HEK293 (cell line): ENCODE results near the gene ANOS1.

ENCODE experiments used
- FEZF1 ChIP-seq: fragments of 450-650 bp; formaldehyde crosslinking; IDR thresholded peaks from 2 replicates; pipeline ENCODE4 v1.5.1; 2016; ENCODE audit warnings: missing biosample characterization, missing genetic modification characterization
- GLIS1 ChIP-seq: fragments of 450-650 bp; formaldehyde crosslinking; IDR thresholded peaks from 2 replicates; pipeline ENCODE4 v1.5.1; 2016; ENCODE audit warnings: missing biosample characterization, missing genetic modification characterization
- IKZF3 ChIP-seq: fragments of 450-650 bp; IDR thresholded peaks from 2 replicates; pipeline ENCODE4 v1.5.0; 2018; ENCODE audit warnings: missing biosample characterization, mild to moderate bottlenecking, missing genetic modification characterization, moderate library complexity
- KLF10 ChIP-seq: fragments of 450-650 bp; IDR thresholded peaks from 2 replicates; pipeline ENCODE4 v1.5.1; 2018; ENCODE audit warnings: missing biosample characterization, mild to moderate bottlenecking, missing genetic modification characterization
- OSR2 ChIP-seq: fragments of 450-650 bp; formaldehyde crosslinking; IDR thresholded peaks from 2 replicates; pipeline ENCODE4 v1.5.1; 2016; ENCODE audit warnings: missing biosample characterization, missing genetic modification characterization
- TCF7L2 ChIP-seq: IDR thresholded peaks from 2 replicates; pipeline ENCODE4 v1.6.1; 2011; ENCODE audit warnings: low read depth, mild to moderate bottlenecking, inconsistent platforms, low read length, moderate library complexity, borderline replicate concordance
- ZEB2 ChIP-seq: fragments of 450-650 bp; formaldehyde crosslinking; IDR thresholded peaks from 2 replicates; pipeline ENCODE4 v1.5.1; 2016; ENCODE audit warnings: missing biosample characterization, missing genetic modification characterization
- ZNF202 ChIP-seq: fragments of 450-650 bp; formaldehyde crosslinking; IDR thresholded peaks from 2 replicates; pipeline ENCODE4 v1.5.1; 2016; ENCODE audit warnings: missing biosample characterization, missing genetic modification characterization, borderline replicate concordance
- ZNF324 ChIP-seq: fragments of 450-650 bp; formaldehyde crosslinking; IDR thresholded peaks from 2 replicates; pipeline ENCODE4 v1.5.1; 2016; ENCODE audit warnings: missing biosample characterization, missing genetic modification characterization
- ZNF354C ChIP-seq: fragments of 450-650 bp; formaldehyde crosslinking; IDR thresholded peaks from 2 replicates; pipeline ENCODE4 v1.5.1; 2016; ENCODE audit warnings: missing biosample characterization, missing genetic modification characterization, low read depth, borderline replicate concordance
- ZNF510 ChIP-seq: fragments of 450-650 bp; formaldehyde crosslinking; IDR thresholded peaks from 2 replicates; pipeline ENCODE4 v1.5.1; 2018; ENCODE audit warnings: mild to moderate bottlenecking, missing genetic modification characterization, missing biosample characterization; ENCODE audit not compliant: insufficient replicate concordance
- ZNF514 ChIP-seq: fragments of 450-650 bp; formaldehyde crosslinking; IDR thresholded peaks from 2 replicates; pipeline ENCODE4 v1.5.1; 2016; ENCODE audit warnings: missing biosample characterization, missing genetic modification characterization
- ZNF585B ChIP-seq: fragments of 450-650 bp; formaldehyde crosslinking; IDR thresholded peaks from 2 replicates; pipeline ENCODE4 v1.5.1; 2016; ENCODE audit warnings: missing biosample characterization, missing genetic modification characterization
- ZNF621 ChIP-seq: fragments of 450-650 bp; formaldehyde crosslinking; IDR thresholded peaks from 2 replicates; pipeline ENCODE4 v1.5.1; 2017; ENCODE audit warnings: missing biosample characterization, missing genetic modification characterization
- ZNF629 ChIP-seq: fragments of 450-650 bp; formaldehyde crosslinking; IDR thresholded peaks from 2 replicates; pipeline ENCODE4 v1.5.1; 2017; ENCODE audit warnings: missing biosample characterization, missing genetic modification characterization
- ZNF658 ChIP-seq: fragments of 450-650 bp; formaldehyde crosslinking; IDR thresholded peaks from 2 replicates; pipeline ENCODE4; 2016; ENCODE audit warnings: missing biosample characterization, missing genetic modification characterization
- ZNF830 ChIP-seq: fragments of 450-650 bp; IDR thresholded peaks from 2 replicates; pipeline ENCODE4 v1.5.0; 2018; ENCODE audit warnings: missing biosample characterization, missing genetic modification characterization, low read depth, mild to moderate bottlenecking, moderate library complexity
- ZXDB ChIP-seq: fragments of 450-650 bp; formaldehyde crosslinking; IDR thresholded peaks from 2 replicates; pipeline ENCODE4 v1.5.1; 2016; ENCODE audit warnings: missing biosample characterization, missing genetic modification characterization
- TF ChIP-seq, protein P1 (sequence below): fragments of 450-650 bp; formaldehyde crosslinking; conservative IDR thresholded peaks from 2 replicates; pipeline ENCODE4 v1.5.1; 2016; ENCODE audit warnings: low read depth, missing biosample characterization, missing genetic modification characterization
- TF ChIP-seq, protein P2 (sequence below): fragments of 450-650 bp; formaldehyde crosslinking; IDR thresholded peaks from 2 replicates; pipeline ENCODE4 v1.5.1; 2017; ENCODE audit warnings: missing biosample characterization, missing genetic modification characterization
- TF ChIP-seq, protein P3 (sequence below): fragments of 450-650 bp; formaldehyde crosslinking; IDR thresholded peaks from 2 replicates; pipeline ENCODE4 v1.5.1; 2016; ENCODE audit warnings: missing biosample characterization, missing genetic modification characterization
- TF ChIP-seq, protein P4 (sequence below): fragments of 450-650 bp; formaldehyde crosslinking; IDR thresholded peaks from 2 replicates; pipeline ENCODE4 v1.5.1; 2016; ENCODE audit warnings: missing biosample characterization, missing genetic modification characterization
- TF ChIP-seq, protein P5 (sequence below): fragments of 450-650 bp; formaldehyde crosslinking; IDR thresholded peaks from 2 replicates; pipeline ENCODE4 v1.5.1; 2016; ENCODE audit warnings: missing biosample characterization, missing genetic modification characterization
- TF ChIP-seq, protein P6 (sequence below): fragments of 450-650 bp; formaldehyde crosslinking; IDR thresholded peaks from 2 replicates; pipeline ENCODE4 v1.5.1; 2016; ENCODE audit warnings: missing biosample characterization, missing genetic modification characterization

The ANOS1 gene

DNA sequence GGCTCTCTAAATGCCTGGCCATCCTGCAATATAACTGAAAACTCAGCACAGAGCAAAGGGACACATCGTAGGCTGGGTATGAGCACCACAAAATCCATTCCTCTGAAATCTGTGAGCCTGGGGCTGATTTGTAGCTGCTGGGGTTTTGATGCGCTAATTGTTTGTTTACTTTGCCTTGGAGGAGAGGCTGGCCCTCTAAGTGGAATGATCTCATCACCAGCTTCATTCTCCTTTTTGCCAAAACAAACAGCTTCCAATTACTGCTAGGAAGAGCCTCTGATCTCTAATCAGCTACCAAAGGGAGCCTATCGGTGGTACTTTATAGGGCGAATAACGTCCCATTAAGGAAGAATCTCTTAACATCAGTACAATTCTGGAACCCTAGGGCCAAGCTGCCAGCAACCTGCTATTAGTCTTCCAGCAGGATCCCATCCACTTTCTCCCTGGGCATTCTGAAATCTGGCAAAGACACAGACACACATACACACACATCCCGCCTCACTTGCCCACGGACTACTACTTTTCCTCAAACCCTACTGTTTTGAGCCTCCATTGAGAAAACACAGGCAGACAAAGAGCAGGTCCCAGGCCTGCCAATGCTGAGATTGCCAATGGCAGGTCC lies 5.8 kb downstream of the ANOS1 start (continued):
- TF ChIP-seq, protein P1, sequence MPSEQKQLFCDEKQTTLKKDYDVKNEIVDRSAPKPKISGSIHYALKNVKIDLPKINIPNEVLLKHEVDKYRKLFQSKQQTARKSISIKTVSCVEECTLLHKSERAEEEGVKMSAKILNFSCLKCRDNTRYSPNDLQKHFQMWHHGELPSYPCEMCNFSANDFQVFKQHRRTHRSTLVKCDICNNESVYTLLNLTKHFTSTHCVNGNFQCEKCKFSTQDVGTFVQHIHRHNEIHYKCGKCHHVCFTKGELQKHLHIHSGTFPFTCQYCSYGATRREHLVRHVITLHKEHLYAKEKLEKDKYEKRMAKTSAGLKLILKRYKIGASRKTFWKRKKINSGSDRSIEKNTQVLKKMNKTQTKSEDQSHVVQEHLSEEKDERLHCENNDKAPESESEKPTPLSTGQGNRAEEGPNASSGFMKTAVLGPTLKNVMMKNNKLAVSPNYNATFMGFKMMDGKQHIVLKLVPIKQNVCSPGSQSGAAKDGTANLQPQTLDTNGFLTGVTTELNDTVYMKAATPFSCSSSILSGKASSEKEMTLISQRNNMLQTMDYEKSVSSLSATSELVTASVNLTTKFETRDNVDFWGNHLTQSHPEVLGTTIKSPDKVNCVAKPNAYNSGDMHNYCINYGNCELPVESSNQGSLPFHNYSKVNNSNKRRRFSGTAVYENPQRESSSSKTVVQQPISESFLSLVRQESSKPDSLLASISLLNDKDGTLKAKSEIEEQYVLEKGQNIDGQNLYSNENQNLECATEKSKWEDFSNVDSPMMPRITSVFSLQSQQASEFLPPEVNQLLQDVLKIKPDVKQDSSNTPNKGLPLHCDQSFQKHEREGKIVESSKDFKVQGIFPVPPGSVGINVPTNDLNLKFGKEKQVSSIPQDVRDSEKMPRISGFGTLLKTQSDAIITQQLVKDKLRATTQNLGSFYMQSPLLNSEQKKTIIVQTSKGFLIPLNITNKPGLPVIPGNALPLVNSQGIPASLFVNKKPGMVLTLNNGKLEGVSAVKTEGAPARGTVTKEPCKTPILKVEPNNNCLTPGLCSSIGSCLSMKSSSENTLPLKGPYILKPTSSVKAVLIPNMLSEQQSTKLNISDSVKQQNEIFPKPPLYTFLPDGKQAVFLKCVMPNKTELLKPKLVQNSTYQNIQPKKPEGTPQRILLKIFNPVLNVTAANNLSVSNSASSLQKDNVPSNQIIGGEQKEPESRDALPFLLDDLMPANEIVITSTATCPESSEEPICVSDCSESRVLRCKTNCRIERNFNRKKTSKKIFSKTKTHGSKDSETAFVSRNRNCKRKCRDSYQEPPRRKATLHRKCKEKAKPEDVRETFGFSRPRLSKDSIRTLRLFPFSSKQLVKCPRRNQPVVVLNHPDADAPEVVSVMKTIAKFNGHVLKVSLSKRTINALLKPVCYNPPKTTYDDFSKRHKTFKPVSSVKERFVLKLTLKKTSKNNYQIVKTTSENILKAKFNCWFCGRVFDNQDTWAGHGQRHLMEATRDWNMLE (tag by site-specific recombination) = no peak
- TF ChIP-seq ZNF621 (tag by site-specific recombination) = no peak
- TF ChIP-seq, protein P2, sequence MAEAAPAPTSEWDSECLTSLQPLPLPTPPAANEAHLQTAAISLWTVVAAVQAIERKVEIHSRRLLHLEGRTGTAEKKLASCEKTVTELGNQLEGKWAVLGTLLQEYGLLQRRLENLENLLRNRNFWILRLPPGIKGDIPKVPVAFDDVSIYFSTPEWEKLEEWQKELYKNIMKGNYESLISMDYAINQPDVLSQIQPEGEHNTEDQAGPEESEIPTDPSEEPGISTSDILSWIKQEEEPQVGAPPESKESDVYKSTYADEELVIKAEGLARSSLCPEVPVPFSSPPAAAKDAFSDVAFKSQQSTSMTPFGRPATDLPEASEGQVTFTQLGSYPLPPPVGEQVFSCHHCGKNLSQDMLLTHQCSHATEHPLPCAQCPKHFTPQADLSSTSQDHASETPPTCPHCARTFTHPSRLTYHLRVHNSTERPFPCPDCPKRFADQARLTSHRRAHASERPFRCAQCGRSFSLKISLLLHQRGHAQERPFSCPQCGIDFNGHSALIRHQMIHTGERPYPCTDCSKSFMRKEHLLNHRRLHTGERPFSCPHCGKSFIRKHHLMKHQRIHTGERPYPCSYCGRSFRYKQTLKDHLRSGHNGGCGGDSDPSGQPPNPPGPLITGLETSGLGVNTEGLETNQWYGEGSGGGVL = peak; percentile 32; the same call in 1 of the 2 replicates
- TF ChIP-seq, protein P3, sequence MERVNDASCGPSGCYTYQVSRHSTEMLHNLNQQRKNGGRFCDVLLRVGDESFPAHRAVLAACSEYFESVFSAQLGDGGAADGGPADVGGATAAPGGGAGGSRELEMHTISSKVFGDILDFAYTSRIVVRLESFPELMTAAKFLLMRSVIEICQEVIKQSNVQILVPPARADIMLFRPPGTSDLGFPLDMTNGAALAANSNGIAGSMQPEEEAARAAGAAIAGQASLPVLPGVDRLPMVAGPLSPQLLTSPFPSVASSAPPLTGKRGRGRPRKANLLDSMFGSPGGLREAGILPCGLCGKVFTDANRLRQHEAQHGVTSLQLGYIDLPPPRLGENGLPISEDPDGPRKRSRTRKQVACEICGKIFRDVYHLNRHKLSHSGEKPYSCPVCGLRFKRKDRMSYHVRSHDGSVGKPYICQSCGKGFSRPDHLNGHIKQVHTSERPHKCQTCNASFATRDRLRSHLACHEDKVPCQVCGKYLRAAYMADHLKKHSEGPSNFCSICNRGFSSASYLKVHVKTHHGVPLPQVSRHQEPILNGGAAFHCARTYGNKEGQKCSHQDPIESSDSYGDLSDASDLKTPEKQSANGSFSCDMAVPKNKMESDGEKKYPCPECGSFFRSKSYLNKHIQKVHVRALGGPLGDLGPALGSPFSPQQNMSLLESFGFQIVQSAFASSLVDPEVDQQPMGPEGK = 0 out of 2 replicates have a peak, but pooled peaks have one; percentile 45
- TF ChIP-seq, protein P4, sequence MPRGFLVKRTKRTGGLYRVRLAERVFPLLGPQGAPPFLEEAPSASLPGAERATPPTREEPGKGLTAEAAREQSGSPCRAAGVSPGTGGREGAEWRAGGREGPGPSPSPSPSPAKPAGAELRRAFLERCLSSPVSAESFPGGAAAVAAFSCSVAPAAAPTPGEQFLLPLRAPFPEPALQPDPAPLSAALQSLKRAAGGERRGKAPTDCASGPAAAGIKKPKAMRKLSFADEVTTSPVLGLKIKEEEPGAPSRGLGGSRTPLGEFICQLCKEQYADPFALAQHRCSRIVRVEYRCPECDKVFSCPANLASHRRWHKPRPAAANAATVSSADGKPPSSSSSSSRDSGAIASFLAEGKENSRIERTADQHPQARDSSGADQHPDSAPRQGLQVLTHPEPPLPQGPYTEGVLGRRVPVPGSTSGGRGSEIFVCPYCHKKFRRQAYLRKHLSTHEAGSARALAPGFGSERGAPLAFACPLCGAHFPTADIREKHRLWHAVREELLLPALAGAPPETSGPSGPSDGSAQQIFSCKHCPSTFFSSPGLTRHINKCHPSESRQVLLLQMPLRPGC (tag by site-specific recombination) = peak; percentile 75
- TF ChIP-seq FEZF1 = peak; percentile 94
- no peak for TF ChIP-seq ZNF202 (tag by site-specific recombination)
- TF ChIP-seq, protein P5, sequence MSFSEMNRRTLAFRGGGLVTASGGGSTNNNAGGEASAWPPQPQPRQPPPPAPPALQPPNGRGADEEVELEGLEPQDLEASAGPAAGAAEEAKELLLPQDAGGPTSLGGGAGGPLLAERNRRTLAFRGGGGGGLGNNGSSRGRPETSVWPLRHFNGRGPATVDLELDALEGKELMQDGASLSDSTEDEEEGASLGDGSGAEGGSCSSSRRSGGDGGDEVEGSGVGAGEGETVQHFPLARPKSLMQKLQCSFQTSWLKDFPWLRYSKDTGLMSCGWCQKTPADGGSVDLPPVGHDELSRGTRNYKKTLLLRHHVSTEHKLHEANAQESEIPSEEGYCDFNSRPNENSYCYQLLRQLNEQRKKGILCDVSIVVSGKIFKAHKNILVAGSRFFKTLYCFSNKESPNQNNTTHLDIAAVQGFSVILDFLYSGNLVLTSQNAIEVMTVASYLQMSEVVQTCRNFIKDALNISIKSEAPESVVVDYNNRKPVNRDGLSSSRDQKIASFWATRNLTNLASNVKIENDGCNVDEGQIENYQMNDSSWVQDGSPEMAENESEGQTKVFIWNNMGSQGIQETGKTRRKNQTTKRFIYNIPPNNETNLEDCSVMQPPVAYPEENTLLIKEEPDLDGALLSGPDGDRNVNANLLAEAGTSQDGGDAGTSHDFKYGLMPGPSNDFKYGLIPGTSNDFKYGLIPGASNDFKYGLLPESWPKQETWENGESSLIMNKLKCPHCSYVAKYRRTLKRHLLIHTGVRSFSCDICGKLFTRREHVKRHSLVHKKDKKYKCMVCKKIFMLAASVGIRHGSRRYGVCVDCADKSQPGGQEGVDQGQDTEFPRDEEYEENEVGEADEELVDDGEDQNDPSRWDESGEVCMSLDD (tag by site-specific recombination) = no peak
- no peak for TF ChIP-seq ZNF510
- no peak for TF ChIP-seq ZNF514
- TF ChIP-seq ZNF629 (tag by site-specific recombination) = peak; percentile 83
- TF ChIP-seq ZNF324 = peak; percentile 67; the same call in 1 of the 2 replicates
- peak; percentile 78 for TF ChIP-seq IKZF3 (tag by site-specific recombination)
- TF ChIP-seq GLIS1 = peak; percentile 79
- peak; percentile 97 for TF ChIP-seq OSR2
- peak; percentile 88 for TF ChIP-seq ZEB2 (tag by site-specific recombination)
- peak; percentile 88 for TF ChIP-seq KLF10 (tag by site-specific recombination)
- TF ChIP-seq TCF7L2 = peak; percentile 95
- TF ChIP-seq ZNF585B (tag by site-specific recombination) = no peak
- no peak for TF ChIP-seq ZNF830 (tag by site-specific recombination)
- TF ChIP-seq, protein P6, sequence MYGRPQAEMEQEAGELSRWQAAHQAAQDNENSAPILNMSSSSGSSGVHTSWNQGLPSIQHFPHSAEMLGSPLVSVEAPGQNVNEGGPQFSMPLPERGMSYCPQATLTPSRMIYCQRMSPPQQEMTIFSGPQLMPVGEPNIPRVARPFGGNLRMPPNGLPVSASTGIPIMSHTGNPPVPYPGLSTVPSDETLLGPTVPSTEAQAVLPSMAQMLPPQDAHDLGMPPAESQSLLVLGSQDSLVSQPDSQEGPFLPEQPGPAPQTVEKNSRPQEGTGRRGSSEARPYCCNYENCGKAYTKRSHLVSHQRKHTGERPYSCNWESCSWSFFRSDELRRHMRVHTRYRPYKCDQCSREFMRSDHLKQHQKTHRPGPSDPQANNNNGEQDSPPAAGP (tag by site-specific recombination) = no peak
- no peak for TF ChIP-seq ZNF354C (tag by site-specific recombination)
- peak; percentile 85 for TF ChIP-seq ZXDB (tag by site-specific recombination)
- no peak for TF ChIP-seq ZNF658
